ENCODE measurements around the gene BAD.

BAD gene

GRCh38 chr11:64235437-64236161 lies 48.9 kb downstream of the BAD start:
- ChIA-PET CTCF (interaction anchor here (0.7 to 30.9 kb wide), 6 partner anchors 10 to 69 kb away, joined by 3 to 368 read pairs (median 4); partner anchors contain the start of genes FERMT3, NUDT22 and TRPT1), POLR2A (interaction anchor here (0.7 kb wide), 1 partner anchor 11 kb away, joined by 4 read pairs; no protein-coding TSS in a partner anchor)
- TF ChIP-seq, protein P1, sequence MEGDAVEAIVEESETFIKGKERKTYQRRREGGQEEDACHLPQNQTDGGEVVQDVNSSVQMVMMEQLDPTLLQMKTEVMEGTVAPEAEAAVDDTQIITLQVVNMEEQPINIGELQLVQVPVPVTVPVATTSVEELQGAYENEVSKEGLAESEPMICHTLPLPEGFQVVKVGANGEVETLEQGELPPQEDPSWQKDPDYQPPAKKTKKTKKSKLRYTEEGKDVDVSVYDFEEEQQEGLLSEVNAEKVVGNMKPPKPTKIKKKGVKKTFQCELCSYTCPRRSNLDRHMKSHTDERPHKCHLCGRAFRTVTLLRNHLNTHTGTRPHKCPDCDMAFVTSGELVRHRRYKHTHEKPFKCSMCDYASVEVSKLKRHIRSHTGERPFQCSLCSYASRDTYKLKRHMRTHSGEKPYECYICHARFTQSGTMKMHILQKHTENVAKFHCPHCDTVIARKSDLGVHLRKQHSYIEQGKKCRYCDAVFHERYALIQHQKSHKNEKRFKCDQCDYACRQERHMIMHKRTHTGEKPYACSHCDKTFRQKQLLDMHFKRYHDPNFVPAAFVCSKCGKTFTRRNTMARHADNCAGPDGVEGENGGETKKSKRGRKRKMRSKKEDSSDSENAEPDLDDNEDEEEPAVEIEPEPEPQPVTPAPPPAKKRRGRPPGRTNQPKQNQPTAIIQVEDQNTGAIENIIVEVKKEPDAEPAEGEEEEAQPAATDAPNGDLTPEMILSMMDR (IDR thresholded peaks at IDR 0.05; ENCODE audit: control extremely low read depth, extremely low read depth, low read depth, missing control alignments): no peak
- DNase-seq (ENCODE audit: extremely low spot score): no peak

- ChIA-PET POLR2A (interaction anchor here (0.9 kb wide), 1 partner anchor 83 kb away, joined by 3 read pairs; the partner anchor contains the start of gene PRDX5), CTCF (interaction anchor here (0.7 to 30.9 kb wide), 5 partner anchors 17 to 69 kb away, joined by 3 to 368 read pairs (median 3); partner anchors contain the start of gene FERMT3)
- DNase-seq (ENCODE audit: extremely low spot score): no peak
- TF ChIP-seq, protein P1 (IDR thresholded peaks at IDR 0.05; ENCODE audit: control extremely low read depth, extremely low read depth, low read depth, missing control alignments): no peak
These were observed 49.7 kb downstream of the BAD start for GRCh38 chr11:64234647-64235379.

DNA sequence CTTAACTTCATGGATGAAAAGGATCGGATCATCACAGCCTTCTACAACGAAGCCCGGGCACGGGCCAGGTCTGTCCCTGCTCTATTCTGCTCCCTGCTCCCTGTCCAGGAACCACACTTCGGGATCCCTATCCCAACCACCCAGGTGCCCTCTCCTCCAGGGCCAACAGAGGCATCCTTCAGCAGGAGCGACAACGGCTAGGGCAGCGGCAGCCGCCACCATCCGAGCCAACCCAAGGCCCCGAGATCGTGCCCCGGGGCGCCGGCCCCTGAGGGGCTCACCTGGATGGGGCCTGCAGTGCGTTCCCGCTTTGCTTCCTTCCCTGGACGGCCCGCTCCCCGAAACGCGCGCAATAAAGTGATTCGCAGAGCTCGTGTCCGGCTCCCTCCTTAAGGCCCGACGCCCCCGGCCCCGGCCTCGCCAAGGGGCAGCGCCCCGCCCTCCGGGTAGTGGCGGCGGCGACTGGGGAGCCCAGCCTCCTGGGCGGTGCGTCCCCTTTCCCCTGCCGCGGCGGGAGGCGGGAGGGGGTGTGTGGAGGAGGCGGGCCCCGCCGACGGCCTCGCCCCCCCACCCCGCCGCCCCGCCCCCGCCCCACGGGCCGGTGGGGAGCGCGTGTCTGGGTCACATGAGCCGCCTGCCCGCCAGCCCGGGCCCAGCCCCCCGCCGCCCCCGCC lies 50.4 kb downstream of the BAD start, which contains the start of gene VEGFB:
TSS of gene VEGFB (plus strand) at position 672 of the 674 bp plus-strand sequence. CDS start 250 bp downstream, outside the sequence.
- peak; percentile 87 for DNase-seq (ENCODE audit: extremely low spot score)
- ChIA-PET POLR2A (interaction anchor here (0.9 kb wide), 1 partner anchor 84 kb away, joined by 3 read pairs; the partner anchor contains the start of gene PRDX5), CTCF (interaction anchor here (1.0 to 30.9 kb wide), 4 partner anchors 17 to 67 kb away, joined by 3 to 368 read pairs (median 8); partner anchors contain the start of genes FERMT3 and PLCB3)
- TF ChIP-seq, protein P1 (IDR thresholded peaks at IDR 0.05; ENCODE audit: control extremely low read depth, extremely low read depth, low read depth, missing control alignments): no peak

DNA sequence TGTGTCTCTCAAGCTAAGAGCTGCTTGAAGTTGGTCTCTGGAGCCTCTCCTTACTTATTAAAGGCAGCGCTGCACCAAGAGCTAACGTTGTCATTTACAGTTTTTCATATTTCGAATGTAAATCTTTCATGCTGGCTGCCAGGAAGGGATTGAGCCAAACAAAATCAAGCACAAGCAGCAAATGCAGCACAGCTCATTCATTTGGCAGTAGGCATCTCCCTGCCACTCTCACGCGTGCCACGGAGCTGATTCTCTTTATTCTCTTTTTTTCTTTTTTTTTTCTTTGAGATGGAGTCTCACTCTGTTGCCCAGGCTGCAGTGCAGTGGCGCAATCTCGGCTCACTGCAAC lies 51.5 kb downstream of the BAD start:
- DNase-seq (ENCODE audit: extremely low spot score): no peak
- ChIA-PET CTCF (interaction anchor here (0.9 to 30.9 kb wide), 4 partner anchors 18 to 72 kb away, joined by 3 to 368 read pairs (median 8); partner anchors contain the start of genes ESRRA, FERMT3 and PLCB3), POLR2A (interaction anchor here (0.6 kb wide), 1 partner anchor 10 kb away, joined by 4 read pairs; no protein-coding TSS in a partner anchor)
- TF ChIP-seq, protein P1 (IDR thresholded peaks at IDR 0.05; ENCODE audit: control extremely low read depth, extremely low read depth, low read depth, missing control alignments): no peak

GRCh38 chr11:64232182-64232966 lies 52.1 kb downstream of the BAD start:
- ChIA-PET CTCF (interaction anchor here (0.9 to 30.9 kb wide), 4 partner anchors 18 to 72 kb away, joined by 3 to 368 read pairs (median 8); partner anchors contain the start of genes ESRRA, FERMT3 and PLCB3), POLR2A (interaction anchor here (1.1 kb wide), 1 partner anchor 9 kb away, joined by 4 read pairs; the partner anchor contains the start of gene FKBP2)
- DNase-seq (ENCODE audit: extremely low spot score): no peak
- TF ChIP-seq, protein P1 (IDR thresholded peaks at IDR 0.05; ENCODE audit: control extremely low read depth, extremely low read depth, low read depth, missing control alignments): no peak

Data from GM10248 (cell line).